ENCODE data around the gene UTP3. TPM values are rescaled to one million over a fixed set of nuclear protein-coding genes. Genes with fewer than 3 reads are reported as not detected.
"Not testable (repeated sequence)": the region's sequence is repeated elsewhere in the genome, so short reads cannot be mapped to it uniquely, and the experiment has no call there.

UTP3 gene
- total RNA-seq, 2 donors from 2014 or later, result 36.0 to 37.8 TPM

DNA sequence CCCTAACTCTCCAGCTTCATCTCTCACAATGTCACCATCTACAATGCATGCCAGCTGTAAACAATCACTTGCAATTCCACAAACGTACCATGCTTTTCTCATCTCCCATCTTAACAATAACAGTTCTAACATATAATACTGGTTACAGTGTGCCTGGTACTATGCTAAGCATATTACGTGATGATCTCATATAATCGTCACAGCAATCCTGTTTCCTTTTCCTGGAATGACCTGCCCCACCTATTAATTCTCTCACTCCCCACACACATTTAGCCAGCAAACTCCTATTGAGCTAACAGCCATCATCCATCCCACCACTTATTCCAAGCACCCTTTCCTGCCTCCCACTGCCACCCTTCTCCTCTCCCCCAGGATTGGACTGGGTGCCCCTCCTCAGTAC lies 29.9 kb upstream of the UTP3 start:
- H3K27ac Mint-ChIP-seq, result no peak overlapping the region
- H3K27ac ChIP-seq (ENCODE audit: low read depth, low read length), result no peak overlapping the region
- no peaks in the 10 kb centered on the region for H3K36me3 ChIP-seq (ENCODE audit: control insufficient read depth, insufficient read depth, low read length)
- H3K27me3 Mint-ChIP-seq (ENCODE audit: insufficient read depth), result no peaks in the 10 kb centered on the region
- H3K4me3 Mint-ChIP-seq, result no peak overlapping the region
- H3K4me1 Mint-ChIP-seq, result no peaks in the 10 kb centered on the region
- TF ChIP-seq, protein P1, sequence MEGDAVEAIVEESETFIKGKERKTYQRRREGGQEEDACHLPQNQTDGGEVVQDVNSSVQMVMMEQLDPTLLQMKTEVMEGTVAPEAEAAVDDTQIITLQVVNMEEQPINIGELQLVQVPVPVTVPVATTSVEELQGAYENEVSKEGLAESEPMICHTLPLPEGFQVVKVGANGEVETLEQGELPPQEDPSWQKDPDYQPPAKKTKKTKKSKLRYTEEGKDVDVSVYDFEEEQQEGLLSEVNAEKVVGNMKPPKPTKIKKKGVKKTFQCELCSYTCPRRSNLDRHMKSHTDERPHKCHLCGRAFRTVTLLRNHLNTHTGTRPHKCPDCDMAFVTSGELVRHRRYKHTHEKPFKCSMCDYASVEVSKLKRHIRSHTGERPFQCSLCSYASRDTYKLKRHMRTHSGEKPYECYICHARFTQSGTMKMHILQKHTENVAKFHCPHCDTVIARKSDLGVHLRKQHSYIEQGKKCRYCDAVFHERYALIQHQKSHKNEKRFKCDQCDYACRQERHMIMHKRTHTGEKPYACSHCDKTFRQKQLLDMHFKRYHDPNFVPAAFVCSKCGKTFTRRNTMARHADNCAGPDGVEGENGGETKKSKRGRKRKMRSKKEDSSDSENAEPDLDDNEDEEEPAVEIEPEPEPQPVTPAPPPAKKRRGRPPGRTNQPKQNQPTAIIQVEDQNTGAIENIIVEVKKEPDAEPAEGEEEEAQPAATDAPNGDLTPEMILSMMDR (conservative IDR thresholded peaks at IDR 0.05), result no peak
- no peaks in the 10 kb centered on the region for H3K9me3 ChIP-seq (ENCODE audit: control insufficient read depth, low read length)
- H3K9ac ChIP-seq (ENCODE audit: extremely low read depth, low read length, poor library complexity, severe bottlenecking), result no peak overlapping the region
- no peaks in the 10 kb centered on the region for H3K9me3 Mint-ChIP-seq
- 83 to 88% methylated on average over 3 of the region's 3 CpGs for WGBS, 2 experiments (ENCODE audit: insufficient coverage in 1 of 2, insufficient read length in 1 of 2)
- no peaks in the 10 kb centered on the region for H3K36me3 Mint-ChIP-seq (ENCODE audit: low read depth)
- no peak for DNase-seq
- H3K4me1 ChIP-seq (ENCODE audit: control insufficient read depth, insufficient read depth, low read length), result no peaks in the 10 kb centered on the region
- no peak overlapping the region for H3K4me3 ChIP-seq (ENCODE audit: low read length)
- no peaks in the 10 kb centered on the region for H3K27me3 ChIP-seq (ENCODE audit: control insufficient read depth, insufficient read depth, low read length, poor library complexity, severe bottlenecking)

DNA sequence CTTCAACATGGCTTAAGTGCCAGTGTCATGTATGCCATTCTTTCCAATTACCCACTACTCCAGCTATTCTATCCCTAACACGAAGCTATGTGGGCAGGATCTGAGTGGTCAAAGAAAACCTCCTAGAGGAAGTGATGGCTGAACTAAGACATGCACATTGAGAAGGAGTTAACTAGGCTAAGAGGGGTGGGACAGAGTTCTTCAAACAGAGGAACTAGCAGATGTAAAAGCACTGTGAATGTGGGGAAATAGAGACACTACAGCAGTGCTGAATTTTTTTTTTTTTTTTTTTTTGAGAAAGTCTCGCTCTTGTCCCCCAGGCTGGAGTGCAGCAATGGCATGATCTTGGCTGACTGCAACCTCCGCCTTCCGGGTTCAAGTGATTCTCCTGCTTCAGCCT lies 28.2 kb upstream of the UTP3 start:
- H3K27ac ChIP-seq (ENCODE audit: low read depth, low read length), result no peak overlapping the region
- H3K9me3 ChIP-seq (ENCODE audit: control insufficient read depth, low read length), result no peaks in the 10 kb centered on the region
- Mint-ChIP-seq H3K27ac (no peak overlapping the region), H3K4me1 (no peaks in the 10 kb centered on the region), H3K27me3 (ENCODE audit: insufficient read depth) (no peaks in the 10 kb centered on the region), H3K4me3 (no peak overlapping the region), H3K9me3 (no peaks in the 10 kb centered on the region), H3K36me3 (ENCODE audit: low read depth) (no peaks in the 10 kb centered on the region)
- TF ChIP-seq, protein P1 (conservative IDR thresholded peaks at IDR 0.05), result no peak
- no peak for DNase-seq
- H3K4me1 ChIP-seq (ENCODE audit: control insufficient read depth, insufficient read depth, low read length), result no peaks in the 10 kb centered on the region
- 92 to 100% methylated on average over 2 to 4 of the region's 4 CpGs for WGBS, 2 experiments (ENCODE audit: insufficient coverage in 1 of 2, insufficient read length in 1 of 2)
- no peak overlapping the region for H3K9ac ChIP-seq (ENCODE audit: extremely low read depth, low read length, poor library complexity, severe bottlenecking)
- no peaks in the 10 kb centered on the region for H3K27me3 ChIP-seq (ENCODE audit: control insufficient read depth, insufficient read depth, low read length, poor library complexity, severe bottlenecking)
- no peaks in the 10 kb centered on the region for H3K36me3 ChIP-seq (ENCODE audit: control insufficient read depth, insufficient read depth, low read length)
- no peak overlapping the region for H3K4me3 ChIP-seq (ENCODE audit: low read length)

DNA sequence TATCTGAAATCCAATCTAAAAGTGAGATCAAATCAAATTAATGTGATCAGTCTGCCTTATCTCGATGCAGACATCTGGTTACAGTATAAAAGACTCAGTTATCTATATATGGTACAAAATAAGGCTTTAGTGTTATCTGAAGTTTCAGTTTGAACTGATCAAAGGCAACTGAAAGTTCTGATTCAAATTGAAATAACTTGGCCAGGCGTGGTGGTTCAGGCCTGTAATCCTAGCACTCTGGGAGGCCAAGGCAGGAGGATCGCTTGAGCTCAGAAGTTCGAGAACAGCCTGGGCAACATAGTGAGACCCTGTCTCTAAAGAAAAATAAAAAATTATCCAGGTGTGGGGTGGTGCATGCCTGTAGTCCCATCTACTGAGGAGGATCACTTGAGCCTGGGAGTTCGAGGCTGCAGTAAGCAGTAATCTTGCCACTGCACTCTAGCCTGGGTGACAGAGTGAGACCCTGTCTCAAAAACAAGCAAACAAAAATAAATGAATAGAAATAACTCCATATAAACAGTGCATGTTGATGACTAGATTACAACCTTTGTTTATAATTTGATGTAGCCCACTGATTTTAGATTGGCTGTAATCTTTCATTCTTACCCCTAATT lies 26.9 kb upstream of the UTP3 start:
- not testable (repeated sequence) for H3K27me3 Mint-ChIP-seq (ENCODE audit: insufficient read depth); H3K4me1 Mint-ChIP-seq; H3K27ac Mint-ChIP-seq; H3K9me3 Mint-ChIP-seq; H3K4me3 ChIP-seq (ENCODE audit: low read length); H3K27me3 ChIP-seq (ENCODE audit: control insufficient read depth, insufficient read depth, low read length, poor library complexity, severe bottlenecking); H3K9ac ChIP-seq (ENCODE audit: extremely low read depth, low read length, poor library complexity, severe bottlenecking); DNase-seq; H3K9me3 ChIP-seq (ENCODE audit: control insufficient read depth, low read length); H3K27ac ChIP-seq (ENCODE audit: low read depth, low read length); H3K36me3 Mint-ChIP-seq (ENCODE audit: low read depth); H3K4me1 ChIP-seq (ENCODE audit: control insufficient read depth, insufficient read depth, low read length); H3K36me3 ChIP-seq (ENCODE audit: control insufficient read depth, insufficient read depth, low read length); H3K4me3 Mint-ChIP-seq
- 79 to 93% methylated on average over 2 to 5 of the region's 5 CpGs for WGBS, 2 experiments (ENCODE audit: insufficient coverage in 1 of 2, insufficient read length in 1 of 2)

DNA sequence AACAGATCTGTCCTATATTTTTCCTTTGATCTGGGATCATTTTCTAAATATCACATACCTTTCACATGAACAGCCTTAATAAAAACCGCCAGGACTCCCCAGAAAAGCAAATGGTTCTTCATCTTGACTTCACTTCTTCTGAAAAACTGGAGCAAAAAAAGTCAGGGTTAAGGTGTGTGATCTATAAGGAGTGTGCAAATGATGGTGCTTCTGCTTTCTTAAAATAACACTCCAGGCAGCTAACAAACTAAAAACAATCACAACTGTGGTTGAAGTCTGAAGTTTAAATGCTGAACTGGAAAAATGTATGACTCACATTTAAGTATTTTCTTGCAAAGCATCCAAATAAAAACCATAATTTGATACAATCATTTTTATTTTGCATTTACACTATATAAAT lies 22.0 kb upstream of the UTP3 start, which contains the start of gene JCHAIN:
Gene JCHAIN, minus strand, starts transcription at position 140 of the 400 bp plus-strand sequence. Its CDS starts 18 bp downstream, at position 122.
- Histone ChIP-seq H3K4me1 (ENCODE audit: control insufficient read depth, insufficient read depth, low read length) (peaks cover 2% of the 10 kb centered on the region), H3K9me3 (ENCODE audit: control insufficient read depth, low read length) (no peaks in the 10 kb centered on the region), H3K27me3 (ENCODE audit: control insufficient read depth, insufficient read depth, low read length, poor library complexity, severe bottlenecking) (peaks cover 8% of the 10 kb centered on the region), H3K9ac (ENCODE audit: extremely low read depth, low read length, poor library complexity, severe bottlenecking) (no peak within 1 kb of the TSS), H3K36me3 (ENCODE audit: control insufficient read depth, insufficient read depth, low read length) (no peaks in the 10 kb centered on the region), H3K27ac (ENCODE audit: low read depth, low read length) (no peak within 1 kb of the TSS), H3K4me3 (ENCODE audit: low read length) (no peak within 1 kb of the TSS)
- H3K27me3 Mint-ChIP-seq (ENCODE audit: insufficient read depth), result peaks cover 5% of the 10 kb centered on the region
- no peaks in the 10 kb centered on the region for H3K36me3 Mint-ChIP-seq (ENCODE audit: low read depth)
- TF ChIP-seq, protein P1 (conservative IDR thresholded peaks at IDR 0.05), result no peak
- H3K9me3 Mint-ChIP-seq, result no peaks in the 10 kb centered on the region
- no peak within 1 kb of the TSS for H3K4me3 Mint-ChIP-seq
- no peak within 1 kb of the TSS for H3K27ac Mint-ChIP-seq
- DNase-seq, result no peak
- H3K4me1 Mint-ChIP-seq, result peaks cover 8% of the 10 kb centered on the region
- WGBS, 2 experiments (ENCODE audit: insufficient coverage in 1 of 2, insufficient read length in 1 of 2), result 88% methylated on average over 1 of the region's 1 CpG; no CpG with 5 or more reads in 1 of the 2 experiments

Measured in endodermal cell (in vitro differentiated cells).